Thyroid gland (tissue), 4 donors: Measurements from ENCODE around the gene SLC26A6.

Experiments
- CTCF ChIP-seq, 6 experiments: fragments of 200-600 bp in 3 of 6; fragments of 450-650 bp in 3 of 6; sonication (generic) in 3 of 6; IDR thresholded peaks; one replicate each; pipeline ENCODE4 v1.5.1; 2016 to 2019; ENCODE audit warnings: antibody characterized with exemption in 6 of 6, mild to moderate bottlenecking in 2 of 6, inconsistent platforms in 1 of 6, moderate library complexity in 1 of 6
- POLR2A ChIP-seq, 2 donors: fragments of 450-650 bp; IDR thresholded peaks; one replicate each; pipeline ENCODE4 v1.6.1; 2017; ENCODE audit warnings: antibody characterized with exemption in 2 of 2, mild to moderate bottlenecking in 2 of 2, moderate library complexity in 1 of 2

GRCh38 chr3:48614044-48614443 lies 21.2 kb downstream of the SLC26A6 start:
- TF ChIP-seq CTCF (IDR thresholded peaks at IDR 0.05) (no peak), POLR2A (IDR thresholded peaks at IDR 0.05) (no peak)
